HCT116 (cell line): ENCODE data around the gene XPA. TPM values are rescaled to one million over a fixed set of nuclear protein-coding genes. Genes with fewer than 3 reads are reported as not detected.

Experiments
- ATAC-seq: fragments of 200-7000 bp; cut with Tn5 transposase; 2 replicates; pipeline ENCODE4 v1.9.1; 2020; ENCODE audit warnings: mild to moderate bottlenecking, moderate library complexity
- BruUV-seq: library from RNA; stranded (reverse); fragments of 400-500 nt; replicated peaks from 2 replicates; lab custom pipeline; 2021; lab: Mats Ljungman, UMichigan
- CTCF ChIA-PET: fragments of 300-600 bp; sonication (Branson Sonifier 250); formaldehyde crosslinking; loops from one replicate; lab custom pipeline; 2021; ENCODE audit warnings: antibody characterized with exemption; lab: Charles Lee
- POLR2A ChIA-PET: fragments of 300-600, 350-600 bp; sonication (Branson Sonifier 250); formaldehyde crosslinking; loops from one replicate; lab custom pipeline; 2021; ENCODE audit warnings: antibody characterized with exemption; lab: Charles Lee
- RAD21 ChIA-PET, 2 experiments: fragments of 300-600 bp; sonication (Branson Sonifier 250); formaldehyde crosslinking; loops; one replicate each; lab custom pipeline; 2023; ENCODE audit warnings: low total read pairs in 2 of 2; ENCODE audit not compliant: uncharacterized antibody in 2 of 2, unreplicated experiment in 2 of 2, low non-redundant PET in 1 of 2; lab: Charles Lee
- DNase-seq: peaks from one replicate; pipeline ENCODE4 v3.0.0-alpha.2; 2010; ENCODE audit warnings: low read depth, low spot score
- H2AFZ ChIP-seq: fragments of 200-600 bp; shearing (Covaris generic), sonication (generic); 2 replicates; pipeline ENCODE4 v1.6.1; 2017; ENCODE audit warnings: low read depth, mixed run types, mixed read lengths, antibody characterized with exemption, low read length; ENCODE audit not compliant: poor library complexity, severe bottlenecking
- H3K27ac ChIP-seq: 2 replicates; pipeline ENCODE4 v1.5.1; 2012; ENCODE audit warnings: low read depth, low read length
- H3K27me3 ChIP-seq: fragments of 200-600 bp; sonication (generic); 2 replicates; pipeline ENCODE4 v1.6.1; 2016; ENCODE audit warnings: mixed run types, low read length, mixed read lengths; ENCODE audit not compliant: insufficient read depth
- H3K36me3 ChIP-seq, 2 experiments: fragments of 200-500 bp in 1 of 2; fragments of 200-600 bp in 1 of 2; sonication (Bioruptor generic) in 1 of 2; sonication (generic) in 1 of 2; 2 replicates each; pipeline versions ENCODE4 v1.5.1 to v1.6.1; 2014 to 2016; ENCODE audit warnings: low read length in 2 of 2, inconsistent platforms in 1 of 2, mixed read lengths in 1 of 2, mixed run types in 1 of 2; ENCODE audit not compliant: insufficient read depth in 2 of 2, control insufficient read depth in 1 of 2
- H3K4me1 ChIP-seq, 2 experiments: fragments of 200-600 bp in 1 of 2; sonication (generic) in 1 of 2; 2 replicates each; pipeline versions ENCODE4 v1.5.1 to v1.6.1; 2012 to 2017; ENCODE audit warnings: low read length in 2 of 2, inconsistent platforms in 1 of 2, mild to moderate bottlenecking in 1 of 2, mixed read lengths in 1 of 2, mixed run types in 1 of 2, moderate library complexity in 1 of 2; ENCODE audit not compliant: insufficient read depth in 2 of 2, control insufficient read depth in 1 of 2
- H3K4me2 ChIP-seq: fragments of 200-600 bp; sonication (generic); 2 replicates; pipeline ENCODE4 v1.6.1; 2017; ENCODE audit warnings: mixed run types, low read length, mixed read lengths
- H3K4me3 ChIP-seq, 2 experiments: fragments of 200-600 bp in 1 of 2; sonication (generic) in 1 of 2; replicated peaks in 1 of 2; 2 replicates each; pipeline ENCODE4 v1.5.1; 2011 to 2016; ENCODE audit warnings: low read length in 2 of 2, control low read depth in 1 of 2, low read depth in 1 of 2, mild to moderate bottlenecking in 1 of 2, mixed read lengths in 1 of 2, mixed run types in 1 of 2
- H3K79me2 ChIP-seq: fragments of 200-600 bp; sonication (generic); 2 replicates; pipeline ENCODE4 v1.6.1; 2017; ENCODE audit warnings: mild to moderate bottlenecking, mixed run types, low read length, moderate library complexity, mixed read lengths; ENCODE audit not compliant: insufficient read depth
- H3K9ac ChIP-seq: fragments of 200-600 bp; sonication (generic); 2 replicates; pipeline ENCODE4 v1.6.1; 2016; ENCODE audit warnings: low read length, mixed read lengths
- H3K9me2 ChIP-seq: fragments of 200-600 bp; sonication (generic), shearing (Covaris generic); 2 replicates; pipeline ENCODE4 v1.6.1; 2017; ENCODE audit warnings: mixed run types, mild to moderate bottlenecking, moderate library complexity; ENCODE audit not compliant: insufficient read depth
- H3K9me3 ChIP-seq, 2 experiments: fragments of 200-500 bp in 1 of 2; fragments of 200-600 bp in 1 of 2; sonication (Bioruptor generic) in 1 of 2; sonication (generic) in 1 of 2; 2 replicates each; pipeline ENCODE4 v1.6.1; 2014 to 2017; ENCODE audit warnings: low read length in 2 of 2, mixed read lengths in 2 of 2, inconsistent platforms in 1 of 2, low read depth in 1 of 2, mild to moderate bottlenecking in 1 of 2, mixed run types in 1 of 2, moderate library complexity in 1 of 2; ENCODE audit not compliant: control insufficient read depth in 1 of 2, insufficient read depth in 1 of 2
- H4K20me1 ChIP-seq: fragments of 200-600 bp; sonication (generic), shearing (Covaris generic); 2 replicates; pipeline ENCODE4 v1.6.1; 2017; ENCODE audit warnings: mixed run types, mild to moderate bottlenecking, moderate library complexity; ENCODE audit not compliant: insufficient read depth
- ATF3 ChIP-seq: IDR thresholded peaks from 2 replicates; pipeline ENCODE4 v1.6.1; 2012
- CBX3 ChIP-seq: IDR thresholded peaks from 2 replicates; pipeline ENCODE4 v1.6.1; 2012; ENCODE audit warnings: low read depth
- CEBPB ChIP-seq: IDR thresholded peaks from 2 replicates; pipeline ENCODE4 v1.6.1; 2012; ENCODE audit warnings: low read depth
- CTCF ChIP-seq, 3 experiments: fragments of 200-600 bp in 1 of 3; sonication (generic) in 1 of 3; IDR thresholded peaks in 2 of 3; conservative IDR thresholded peaks in 1 of 3; 2 replicates each; pipeline ENCODE4 v1.5.1; 2012 to 2017; ENCODE audit warnings: low read depth in 2 of 3, low read length in 2 of 3, antibody characterized with exemption in 1 of 3, borderline replicate concordance in 1 of 3, control low read depth in 1 of 3, mild to moderate bottlenecking in 1 of 3, mixed read lengths in 1 of 3, mixed run types in 1 of 3, moderate library complexity in 1 of 3; ENCODE audit not compliant: insufficient read depth in 1 of 3
- ELF1 ChIP-seq: IDR thresholded peaks from 2 replicates; pipeline ENCODE4 v1.6.1; 2012; ENCODE audit warnings: low read depth, borderline replicate concordance
- EZH2 ChIP-seq: fragments of 200-600 bp; sonication (generic); IDR thresholded peaks from 2 replicates; pipeline ENCODE4 v1.6.1; 2017; ENCODE audit warnings: antibody characterized with exemption, mixed run types
- EZH2phosphoT487 ChIP-seq: fragments of 200-600 bp; IDR thresholded peaks from 2 replicates; pipeline ENCODE4 v1.6.1; 2018; ENCODE audit warnings: antibody characterized with exemption, borderline replicate concordance
- JUND ChIP-seq: IDR thresholded peaks from 2 replicates; pipeline ENCODE4 v1.6.1; 2012
- MAX ChIP-seq: IDR thresholded peaks from 2 replicates; pipeline ENCODE4 v1.6.1; 2012
- POLR2A ChIP-seq: IDR thresholded peaks from 2 replicates; pipeline ENCODE4 v1.7.0; 2011; ENCODE audit warnings: borderline replicate concordance; ENCODE audit not compliant: insufficient read depth, insufficient read length; ENCODE audit errors: extremely low read depth
- POLR2AphosphoS5 ChIP-seq: IDR thresholded peaks from 2 replicates; pipeline ENCODE4 v1.6.1; 2011; ENCODE audit warnings: mild to moderate bottlenecking, low read depth, low read length, moderate library complexity
- SP1 ChIP-seq: IDR thresholded peaks from 2 replicates; pipeline ENCODE4 v1.6.1; 2012; ENCODE audit warnings: low read depth
- YY1 ChIP-seq: IDR thresholded peaks from 2 replicates; pipeline ENCODE4 v1.6.1; 2011; ENCODE audit warnings: low read length, low read depth, moderate library complexity, mild to moderate bottlenecking; ENCODE audit not compliant: insufficient replicate concordance; ENCODE audit errors: extremely low read depth
- ZFX ChIP-seq: fragments of 450-650 bp; IDR thresholded peaks from 2 replicates; pipeline ENCODE4 v1.6.1; 2017
- intact Hi-C: fragments of 100-400 bp; cut with micrococcal nuclease; formaldehyde crosslinking; loops from 2 replicates; pipeline ENCODE4 v1.10.0; 2022
- total RNA-seq: library from RNA; stranded (reverse); gene quantifications from one replicate; pipeline ENCODE4 v1.2.1, GENCODE V29; 2021; ENCODE audit not compliant: unreplicated experiment

The XPA gene
- total RNA-seq, 1 experiment from 2014 or later = 9.3 TPM

GRCh38 chr9:97660847-97661246, 36.3 kb downstream of the XPA start:
- TF ChIP-seq ATF3 = no peak
- no peak for TF ChIP-seq ELF1
- no peak for TF ChIP-seq MAX
- TF ChIP-seq ZFX = no peak
- no peak for TF ChIP-seq CEBPB
- TF ChIP-seq JUND = no peak
- TF ChIP-seq YY1 = no peak
- TF ChIP-seq EZH2 = no peak
- TF ChIP-seq CTCF (IDR thresholded peaks at IDR 0.05 in 2 of 3, conservative IDR thresholded peaks at IDR 0.05 in 1 of 3; ENCODE audit: borderline replicate concordance in 1 of 3, insufficient read depth in 1 of 3, low read depth in 2 of 3, low read length in 2 of 3) = no peak
- no peak for TF ChIP-seq CBX3
- TF ChIP-seq POLR2A = no peak
- TF ChIP-seq POLR2AphosphoS5 = no peak
- no peak for TF ChIP-seq EZH2phosphoT487
- TF ChIP-seq SP1 = no peak
- H3K36me3 ChIP-seq = peaks cover 68 to 74% of the 10 kb centered on the region in 2 experiments
- no peaks in the 10 kb centered on the region for H3K9me2 ChIP-seq
- ChIA-PET CTCF (no interaction called here), RAD21 (no interaction called here), POLR2A (no interaction called here)
- H3K9ac ChIP-seq = no peak overlapping the region
- BruUV-seq = no TSS peak
- H2AFZ ChIP-seq = no peak overlapping the region
- no peak overlapping the region for H3K4me2 ChIP-seq
- no peaks in the 10 kb centered on the region for H3K9me3 ChIP-seq
- intact Hi-C loops = no loop called here
- H3K27ac ChIP-seq = no peak overlapping the region
- H3K27me3 ChIP-seq = no peaks in the 10 kb centered on the region
- DNase-seq (no peak), ATAC-seq (no peak)
- H3K79me2 ChIP-seq = peaks cover 5% of the 10 kb centered on the region; the same call in 1 of the 2 replicates
- H3K4me3 ChIP-seq = no peak overlapping the region
- H4K20me1 ChIP-seq = no peaks in the 10 kb centered on the region; the same call in 1 of the 2 replicates
- no peaks in the 10 kb centered on the region for H3K4me1 ChIP-seq
